ENCODE measurements around the gene TMEM225B.

TMEM225B gene

GRCh38 chr7:99622596-99622995 is 24.5 kb downstream of the TMEM225B start (continued):
- TF ChIP-seq TSHZ2 (CRISPR knock-in tag; IDR thresholded peaks at IDR 0.05) (no peak), CREB5 (CRISPR knock-in tag; IDR thresholded peaks at IDR 0.05; ENCODE audit: low read depth) (no peak), ZFP30 (CRISPR knock-in tag; IDR thresholded peaks at IDR 0.05) (no peak)

GRCh38 chr7:99623091-99623693 is 25.1 kb downstream of the TMEM225B start:
- TF ChIP-seq POU6F1 (CRISPR knock-in tag; IDR thresholded peaks at IDR 0.05; ENCODE audit: borderline replicate concordance, low read depth) (no peak), ZFP3 (CRISPR knock-in tag; IDR thresholded peaks at IDR 0.05) (no peak)
- ATAC-seq: no peak

GRCh38 chr7:99623702-99624447 is 25.8 kb downstream of the TMEM225B start:
- no peak for TF ChIP-seq ZNF8 (CRISPR knock-in tag; IDR thresholded peaks at IDR 0.05)
- TF ChIP-seq OSR1 (CRISPR knock-in tag; IDR thresholded peaks at IDR 0.05): no peak
- no peak for ATAC-seq

GRCh38 chr7:99624484-99624883 is 26.4 kb downstream of the TMEM225B start:
- no peak for ATAC-seq
- TF ChIP-seq TOX (CRISPR knock-in tag; IDR thresholded peaks at IDR 0.05; ENCODE audit: borderline replicate concordance) (no peak), ZNF70 (CRISPR knock-in tag; IDR thresholded peaks at IDR 0.05) (no peak), PPARA (CRISPR knock-in tag; IDR thresholded peaks at IDR 0.05; ENCODE audit: borderline replicate concordance) (no peak), CSRNP3 (CRISPR knock-in tag; IDR thresholded peaks at IDR 0.05) (no peak), CSDC2 (CRISPR knock-in tag; IDR thresholded peaks at IDR 0.05) (no peak), TSHZ2 (CRISPR knock-in tag; IDR thresholded peaks at IDR 0.05) (no peak), BACH2 (CRISPR knock-in tag; IDR thresholded peaks at IDR 0.05; ENCODE audit: borderline replicate concordance) (no peak), ESRRG (CRISPR knock-in tag; IDR thresholded peaks at IDR 0.05) (no peak), ZFP3 (CRISPR knock-in tag; IDR thresholded peaks at IDR 0.05) (no peak), POU6F1 (CRISPR knock-in tag; IDR thresholded peaks at IDR 0.05; ENCODE audit: borderline replicate concordance, low read depth) (no peak), ZNF8 (CRISPR knock-in tag; IDR thresholded peaks at IDR 0.05) (no peak), ZFP30 (CRISPR knock-in tag; IDR thresholded peaks at IDR 0.05) (no peak), PATZ1 (CRISPR knock-in tag; IDR thresholded peaks at IDR 0.05; ENCODE audit: borderline replicate concordance) (no peak), OSR1 (CRISPR knock-in tag; IDR thresholded peaks at IDR 0.05) (no peak), CREB5 (CRISPR knock-in tag; IDR thresholded peaks at IDR 0.05; ENCODE audit: low read depth) (no peak), ISL1 (CRISPR knock-in tag; IDR thresholded peaks at IDR 0.05) (no peak), ZNF565 (CRISPR knock-in tag; conservative IDR thresholded peaks at IDR 0.05; ENCODE audit: low read depth) (no peak), RARB (CRISPR knock-in tag; IDR thresholded peaks at IDR 0.05) (no peak), SNAI2 (CRISPR knock-in tag; IDR thresholded peaks at IDR 0.05) (no peak)
